Right atrium auricular region (tissue), 2 donors: Measurements from ENCODE around the gene NPM3. TPM values are rescaled to one million over a fixed set of nuclear protein-coding genes. Genes with fewer than 3 reads are reported as not detected.
A peak's percentile ranks its signal among the peaks of the same experiment; 100 is the strongest.

Source experiments
- DNase-seq: peaks from one replicate; pipeline ENCODE4 v3.0.0-alpha.2; 2019; ENCODE audit warnings: low spot score
- H3K27ac ChIP-seq, 2 donors: fragments of 200-600 bp; sonication (generic); 1 replicate in 1 of 2; 2 replicates in 1 of 2; pipeline ENCODE4 v1.5.1; 2016 to 2019
- H3K27me3 ChIP-seq, 2 donors: fragments of 200-600 bp; sonication (generic); one replicate each; pipeline versions ENCODE4 v1.5.1 to v1.6.0; 2017 to 2019
- H3K36me3 ChIP-seq: fragments of 200-600 bp; sonication (generic); one replicate; pipeline ENCODE4 v1.5.1; 2016
- H3K4me1 ChIP-seq, 2 donors: fragments of 200-600 bp; sonication (generic); one replicate each; pipeline versions ENCODE4 v1.5.1 to v1.6.0; 2017 to 2019
- H3K4me3 ChIP-seq, 2 donors: fragments of 200-600 bp; sonication (generic); 1 replicate in 1 of 2; 2 replicates in 1 of 2; pipeline ENCODE4 v1.5.1; 2017 to 2019; ENCODE audit warnings: mild to moderate bottlenecking in 1 of 2, moderate library complexity in 1 of 2
- H3K9me3 ChIP-seq, 2 donors: fragments of 200-600 bp; sonication (generic); one replicate each; pipeline ENCODE4 v1.5.1; 2019
- CTCF ChIP-seq, 2 donors: fragments of 200-600 bp; sonication (generic); IDR thresholded peaks; one replicate each; pipeline ENCODE4 v1.5.1; 2019; ENCODE audit warnings: antibody characterized with exemption in 2 of 2
- total RNA-seq, 2 donors: library from RNA; depleted of rRNA; stranded (reverse); fragments of >200 nt; gene quantifications; one replicate each; pipeline ENCODE4 v1.1.0, GENCODE V29; 2016

Gene NPM3
- total RNA-seq, 2 donors from 2014 or later, result 6.2 to 14.7 TPM

GRCh38 chr10:101785801-101786200 is 2.6 kb upstream of the NPM3 start:
- H3K36me3 ChIP-seq, result peaks cover 55% of the 10 kb centered on the region

GRCh38 chr10:101784558-101784957 is 1.3 kb upstream of the NPM3 start:
- no peaks in the 10 kb centered on the region for H3K9me3 ChIP-seq
- no peak overlapping the region for H3K27ac ChIP-seq
- H3K27me3 ChIP-seq, result peaks cover 0 to 2% of the 10 kb centered on the region in 2 donors
- H3K4me1 ChIP-seq, result peaks cover 0 to 44% of the 10 kb centered on the region in 2 donors
- TF ChIP-seq CTCF (IDR thresholded peaks at IDR 0.05), result no peak
- peaks cover 45% of the 10 kb centered on the region for H3K36me3 ChIP-seq
- H3K4me3 ChIP-seq, result no peak overlapping the region
- DNase-seq, result no peak

More at GRCh38 chr10:101785801-101786200, 2.6 kb upstream of the NPM3 start:
- Histone ChIP-seq H3K27ac (no peak overlapping the region), H3K4me1 (peaks cover 0 to 31% of the 10 kb centered on the region in 2 donors), H3K9me3 (no peaks in the 10 kb centered on the region), H3K27me3 (no peaks in the 10 kb centered on the region), H3K4me3 (no peak overlapping the region)
- no peak for DNase-seq
- no peak for TF ChIP-seq CTCF (IDR thresholded peaks at IDR 0.05)

- peaks cover 0 to 6% of the 10 kb centered on the region in 2 donors for H3K27me3 ChIP-seq
- TF ChIP-seq CTCF (IDR thresholded peaks at IDR 0.05), result no peak
- peaks cover 36% of the 10 kb centered on the region for H3K36me3 ChIP-seq
- no peaks in the 10 kb centered on the region for H3K9me3 ChIP-seq
- peak overlapping the region in 1 of 2 donors; percentile 44 for H3K27ac ChIP-seq
- H3K4me1 ChIP-seq, result peaks cover 0 to 52% of the 10 kb centered on the region in 2 donors
- DNase-seq, result peak; percentile 42
- peak overlapping the region; percentile 54 to 59 for H3K4me3 ChIP-seq
Observed at GRCh38 chr10:101783736-101784118, 481 bp upstream of the NPM3 start.

- H3K36me3 ChIP-seq, result peaks cover 22% of the 10 kb centered on the region
- no peak overlapping the region for H3K27ac ChIP-seq
- H3K4me3 ChIP-seq, result peak overlapping the region; percentile 54 to 59
- H3K27me3 ChIP-seq, result peaks cover 0 to 6% of the 10 kb centered on the region in 2 donors
- DNase-seq, result peak; percentile 42
- no peaks in the 10 kb centered on the region for H3K9me3 ChIP-seq
- peaks cover 0 to 55% of the 10 kb centered on the region in 2 donors for H3K4me1 ChIP-seq
- no peak for TF ChIP-seq CTCF (IDR thresholded peaks at IDR 0.05)
Observed at GRCh38 chr10:101781984-101782810, 1.0 kb downstream of the NPM3 start.

GRCh38 chr10:101781655-101781983 is 1.6 kb downstream of the NPM3 start:
- Histone ChIP-seq H3K4me1 (peaks cover 0 to 56% of the 10 kb centered on the region in 2 donors), H3K4me3 (no peak overlapping the region)

More at GRCh38 chr10:101781655-101781983, 1.6 kb downstream of the NPM3 start:
- no peak for DNase-seq
- Histone ChIP-seq H3K27ac (no peak overlapping the region), H3K36me3 (peaks cover 16% of the 10 kb centered on the region), H3K9me3 (no peaks in the 10 kb centered on the region), H3K27me3 (peaks cover 0 to 6% of the 10 kb centered on the region in 2 donors)
- no peak for TF ChIP-seq CTCF (IDR thresholded peaks at IDR 0.05)
